Endodermal cell (in vitro differentiated cells): ENCODE results near the gene TMOD1. TPM values are rescaled to one million over a fixed set of nuclear protein-coding genes. Genes with fewer than 3 reads are reported as not detected.
A peak's percentile ranks its signal among the peaks of the same experiment; 100 is the strongest.

Experiments used
- DNase-seq: peaks from one replicate; pipeline ENCODE4 v3.0.0-alpha.2; 2017
- H3K27ac ChIP-seq: 2 replicates; pipeline ENCODE4 v1.5.1; 2013; ENCODE audit warnings: mild to moderate bottlenecking, low read depth, low read length, moderate library complexity
- H3K27me3 ChIP-seq: 2 replicates; pipeline ENCODE4 v1.6.1; 2013; ENCODE audit warnings: mild to moderate bottlenecking, low read length, moderate library complexity; ENCODE audit not compliant: insufficient read depth, control insufficient read depth, poor library complexity, severe bottlenecking
- H3K36me3 ChIP-seq: 2 replicates; pipeline ENCODE4 v1.7.0; 2013; ENCODE audit warnings: mild to moderate bottlenecking, low read length, moderate library complexity; ENCODE audit not compliant: control insufficient read depth, insufficient read depth
- H3K4me1 ChIP-seq: one replicate; pipeline ENCODE4 v1.7.0; 2013; ENCODE audit warnings: low read length; ENCODE audit not compliant: control insufficient read depth, insufficient read depth
- H3K4me3 ChIP-seq: 2 replicates; pipeline ENCODE4 v1.5.1; 2013; ENCODE audit warnings: mild to moderate bottlenecking, low read length, moderate library complexity
- H3K9ac ChIP-seq: 2 replicates; pipeline ENCODE4 v1.6.1; 2013; ENCODE audit warnings: mild to moderate bottlenecking, low read length, moderate library complexity; ENCODE audit not compliant: poor library complexity, severe bottlenecking; ENCODE audit errors: extremely low read depth
- H3K9me3 ChIP-seq: 2 replicates; pipeline ENCODE4 v1.6.1; 2013; ENCODE audit warnings: mild to moderate bottlenecking, low read length, moderate library complexity; ENCODE audit not compliant: control insufficient read depth
- H3K27ac Mint-ChIP-seq: 2 replicates; pipeline ENCODE4 v1.8.0; 2020; ENCODE audit warnings: mixed read lengths
- H3K27me3 Mint-ChIP-seq: 2 replicates; pipeline ENCODE4 v1.8.0; 2021; ENCODE audit warnings: mild to moderate bottlenecking, mixed read lengths; ENCODE audit not compliant: insufficient read depth
- H3K36me3 Mint-ChIP-seq: 2 replicates; pipeline ENCODE4 v1.8.0; 2020; ENCODE audit warnings: low read depth, mixed read lengths
- H3K4me1 Mint-ChIP-seq: 2 replicates; pipeline ENCODE4 v1.8.0; 2020; ENCODE audit warnings: mixed read lengths
- H3K4me3 Mint-ChIP-seq: 2 replicates; pipeline ENCODE4 v1.8.0; 2020; ENCODE audit warnings: mild to moderate bottlenecking, moderate library complexity, mixed read lengths
- H3K9me3 Mint-ChIP-seq: 2 replicates; pipeline ENCODE4 v1.8.0; 2020; ENCODE audit warnings: mild to moderate bottlenecking, mixed read lengths
- WGBS, 2 experiments: methylation state at CpG; one replicate each; pipeline versions ENCODE4 v1.1.5 to v1.1.7; 2013; ENCODE audit warnings: missing lambda C conversion rate in 2 of 2, mixed read lengths in 1 of 2; ENCODE audit not compliant: insufficient coverage in 1 of 2, insufficient read length in 1 of 2; 5-methylcytosine and 5-hydroxymethylcytosine counted together
- total RNA-seq, 2 donors: library from RNA; stranded (reverse); fragmentation: NEBNext Ultra II Directional in 1 of 2; extraction: Animal tissue kit (Norgen Biotek cat#: 25700) in 1 of 2; gene quantifications; 2 replicates in 1 of 2; 3 replicates in 1 of 2; pipeline ENCODE4 v1.2.1, GENCODE V29; 2021
- TF ChIP-seq, protein P1 (sequence below): fragments of 200-600 bp; sonication (generic); conservative IDR thresholded peaks from 2 replicates; pipeline ENCODE4 v1.5.0; 2021; ENCODE audit warnings: antibody characterized with exemption, mild to moderate bottlenecking

The TMOD1 gene
- total RNA-seq, 2 donors from 2014 or later = 3.6 to 7.1 TPM

DNA sequence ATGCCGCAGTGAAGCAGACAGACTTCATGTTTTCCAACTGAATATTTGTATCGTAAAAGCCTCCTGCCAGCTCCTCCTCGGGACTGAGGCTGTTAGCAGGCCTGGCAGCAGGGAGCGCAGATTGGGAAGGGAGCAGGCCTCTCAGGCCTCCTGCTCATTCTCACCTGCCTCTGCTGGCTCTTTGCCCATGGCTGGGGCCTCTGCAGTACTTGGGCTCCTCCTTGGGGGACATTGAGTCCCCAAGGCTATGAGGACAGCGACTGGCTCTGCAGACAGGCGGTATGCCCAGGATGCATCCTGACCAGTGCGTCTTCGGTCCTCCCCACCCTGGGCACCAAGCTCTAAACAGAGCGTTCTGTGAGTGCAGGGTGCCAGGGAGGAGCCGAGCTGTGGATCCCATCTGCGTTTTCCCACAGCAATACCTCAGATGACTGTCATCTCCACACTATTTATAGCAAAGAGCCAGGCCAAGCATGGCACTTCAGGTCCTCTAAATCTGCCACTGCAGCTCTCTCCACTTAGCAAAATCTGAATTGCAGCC is 93.0 kb downstream of the TMOD1 start:
- TF ChIP-seq, protein P1, sequence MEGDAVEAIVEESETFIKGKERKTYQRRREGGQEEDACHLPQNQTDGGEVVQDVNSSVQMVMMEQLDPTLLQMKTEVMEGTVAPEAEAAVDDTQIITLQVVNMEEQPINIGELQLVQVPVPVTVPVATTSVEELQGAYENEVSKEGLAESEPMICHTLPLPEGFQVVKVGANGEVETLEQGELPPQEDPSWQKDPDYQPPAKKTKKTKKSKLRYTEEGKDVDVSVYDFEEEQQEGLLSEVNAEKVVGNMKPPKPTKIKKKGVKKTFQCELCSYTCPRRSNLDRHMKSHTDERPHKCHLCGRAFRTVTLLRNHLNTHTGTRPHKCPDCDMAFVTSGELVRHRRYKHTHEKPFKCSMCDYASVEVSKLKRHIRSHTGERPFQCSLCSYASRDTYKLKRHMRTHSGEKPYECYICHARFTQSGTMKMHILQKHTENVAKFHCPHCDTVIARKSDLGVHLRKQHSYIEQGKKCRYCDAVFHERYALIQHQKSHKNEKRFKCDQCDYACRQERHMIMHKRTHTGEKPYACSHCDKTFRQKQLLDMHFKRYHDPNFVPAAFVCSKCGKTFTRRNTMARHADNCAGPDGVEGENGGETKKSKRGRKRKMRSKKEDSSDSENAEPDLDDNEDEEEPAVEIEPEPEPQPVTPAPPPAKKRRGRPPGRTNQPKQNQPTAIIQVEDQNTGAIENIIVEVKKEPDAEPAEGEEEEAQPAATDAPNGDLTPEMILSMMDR = no peak
- Histone ChIP-seq H3K36me3 (no peaks in the 10 kb centered on the region), H3K9ac (no peak overlapping the region), H3K9me3 (no peaks in the 10 kb centered on the region), H3K27ac (no peak overlapping the region), H3K4me3 (no peak overlapping the region), H3K27me3 (no peaks in the 10 kb centered on the region), H3K4me1 (peaks cover 6% of the 10 kb centered on the region)
- H3K4me3 Mint-ChIP-seq = no peak overlapping the region
- H3K4me1 Mint-ChIP-seq = peaks cover 15% of the 10 kb centered on the region
- 90 to 91% methylated on average over 8 to 11 of the region's 11 CpGs for WGBS, 2 experiments
- H3K9me3 Mint-ChIP-seq = no peaks in the 10 kb centered on the region
- H3K27ac Mint-ChIP-seq = no peak overlapping the region
- peaks cover 2% of the 10 kb centered on the region for H3K36me3 Mint-ChIP-seq
- no peak for DNase-seq
- H3K27me3 Mint-ChIP-seq = peaks cover 4% of the 10 kb centered on the region

GRCh38 chr9:97596906-97597305 is 95.4 kb downstream of the TMOD1 start:
- H3K9ac ChIP-seq = no peak overlapping the region
- no peak overlapping the region for H3K27ac Mint-ChIP-seq
- H3K4me1 ChIP-seq = peaks cover 6% of the 10 kb centered on the region
- no peak overlapping the region for H3K4me3 Mint-ChIP-seq
- no peak for DNase-seq
- H3K36me3 ChIP-seq = peaks cover 19% of the 10 kb centered on the region
- no peak overlapping the region for H3K27ac ChIP-seq
- no peaks in the 10 kb centered on the region for H3K9me3 ChIP-seq
- TF ChIP-seq, protein P1 = no peak
- peaks cover 19% of the 10 kb centered on the region for H3K4me1 Mint-ChIP-seq
- no peaks in the 10 kb centered on the region for H3K27me3 ChIP-seq
- peaks cover 21% of the 10 kb centered on the region for H3K36me3 Mint-ChIP-seq
- 94 to 100% methylated on average over 3 to 4 of the region's 4 CpGs for whole genome bisulfite sequencing, 2 experiments
- no peaks in the 10 kb centered on the region for H3K9me3 Mint-ChIP-seq
- H3K27me3 Mint-ChIP-seq = peaks cover 4% of the 10 kb centered on the region
- H3K4me3 ChIP-seq = no peak overlapping the region

GRCh38 chr9:97598461-97599288 is 97.2 kb downstream of the TMOD1 start:
- Mint-ChIP-seq H3K4me3 (no peak overlapping the region), H3K9me3 (no peaks in the 10 kb centered on the region), H3K36me3 (peaks cover 34% of the 10 kb centered on the region), H3K4me1 (peaks cover 19% of the 10 kb centered on the region), H3K27me3 (peaks cover 4% of the 10 kb centered on the region), H3K27ac (peak overlapping the region; percentile 57)
- H3K27ac ChIP-seq = no peak overlapping the region
- no peak overlapping the region for H3K9ac ChIP-seq
- TF ChIP-seq, protein P1 = peak; percentile 95
- peak; percentile 92 for DNase-seq
- no peaks in the 10 kb centered on the region for H3K9me3 ChIP-seq
- WGBS, 2 experiments = 52 to 61% methylated on average over 8 to 11 of the region's 11 CpGs
- peaks cover 36% of the 10 kb centered on the region for H3K36me3 ChIP-seq
- H3K4me1 ChIP-seq = peaks cover 6% of the 10 kb centered on the region
- no peaks in the 10 kb centered on the region for H3K27me3 ChIP-seq
- H3K4me3 ChIP-seq = peak overlapping the region; percentile 50
